ENCODE data around the gene ATP6V1C2. TPM values are rescaled to one million over a fixed set of nuclear protein-coding genes. Genes with fewer than 3 reads are reported as not detected.

Gene ATP6V1C2
- total RNA-seq, 1 experiment from 2014 or later, result not detected

GRCh38 chr2:10781746-10782145, 60.3 kb downstream of the ATP6V1C2 start:
- no TSS peak for BruUV-seq (replicated peaks)
- Histone ChIP-seq H2AFZ (no peak overlapping the region), H3K27me3 (ENCODE audit: insufficient read depth, low read depth) (no peaks in the 10 kb centered on the region), H3K27ac (no peak overlapping the region), H3K36me3 (ENCODE audit: low read depth) (peaks cover 33% of the 10 kb centered on the region), H3K79me2 (ENCODE audit: low read depth) (no peaks in the 10 kb centered on the region), H3K4me1 (replicated peaks; ENCODE audit: insufficient read depth) (no peaks in the 10 kb centered on the region), H3K4me2 (no peak overlapping the region), H3F3A (ENCODE audit: insufficient read depth, low read depth) (peaks cover 12% of the 10 kb centered on the region; the same call in 1 of the 2 replicates), H3K4me3 (no peak overlapping the region), H3K9me3 (ENCODE audit: insufficient read depth, low read depth) (no peaks in the 10 kb centered on the region), H4K20me1 (ENCODE audit: insufficient read depth) (peaks cover 7% of the 10 kb centered on the region; the same call in 1 of the 2 replicates), H3K9me2 (ENCODE audit: insufficient read depth) (no peaks in the 10 kb centered on the region)
- TF ChIP-seq EZH2 (IDR thresholded peaks at IDR 0.05; ENCODE audit: low read depth), result no peak
- no peak for TF ChIP-seq CTCF (conservative IDR thresholded peaks at IDR 0.05)
- intact Hi-C loops (cut with micrococcal nuclease; ENCODE audit: unreplicated experiment), result no loop called here
- CTCF ChIA-PET, result interaction anchor here (0.5 kb wide), 1 partner anchor 88 kb away, joined by 5 read pairs; no protein-coding TSS in a partner anchor
- POLR2A ChIA-PET (ENCODE audit: unreplicated experiment), result no interaction called here
- DNase-seq, result no peak

GRCh38 chr2:10783421-10783820, 62.0 kb downstream of the ATP6V1C2 start:
- intact Hi-C loops (cut with micrococcal nuclease; ENCODE audit: unreplicated experiment), result no loop called here
- Histone ChIP-seq H4K20me1 (ENCODE audit: insufficient read depth) (peaks cover 7% of the 10 kb centered on the region; the same call in 1 of the 2 replicates), H3K9me2 (ENCODE audit: insufficient read depth) (no peaks in the 10 kb centered on the region), H3K27me3 (ENCODE audit: insufficient read depth, low read depth) (no peaks in the 10 kb centered on the region), H3K9me3 (ENCODE audit: insufficient read depth, low read depth) (no peaks in the 10 kb centered on the region), H3K4me3 (no peak overlapping the region), H3K79me2 (ENCODE audit: low read depth) (no peaks in the 10 kb centered on the region), H3K4me2 (no peak overlapping the region), H3K27ac (no peak overlapping the region), H3K36me3 (ENCODE audit: low read depth) (peaks cover 45% of the 10 kb centered on the region), H3K4me1 (replicated peaks; ENCODE audit: insufficient read depth) (no peaks in the 10 kb centered on the region), H3F3A (ENCODE audit: insufficient read depth, low read depth) (peaks cover 12% of the 10 kb centered on the region; the same call in 1 of the 2 replicates), H2AFZ (no peak overlapping the region)
- ChIA-PET CTCF (no interaction called here), POLR2A (ENCODE audit: unreplicated experiment) (interaction anchor here (0.6 kb wide), 1 partner anchor 43 kb away, joined by 7 read pairs; no protein-coding TSS in a partner anchor)
- DNase-seq, result peak in 1 of 2 experiments; percentile 43
- TF ChIP-seq CTCF (conservative IDR thresholded peaks at IDR 0.05), result no peak
- TF ChIP-seq EZH2 (IDR thresholded peaks at IDR 0.05; ENCODE audit: low read depth), result no peak
- no TSS peak for BruUV-seq (replicated peaks)

GRCh38 chr2:10784719-10785118, 63.3 kb downstream of the ATP6V1C2 start:
- no TSS peak for BruUV-seq (replicated peaks)
- H3K27ac ChIP-seq, result no peak overlapping the region
- H3K4me2 ChIP-seq, result no peak overlapping the region
- H3F3A ChIP-seq (ENCODE audit: insufficient read depth, low read depth), result peaks cover 12% of the 10 kb centered on the region; the same call in 1 of the 2 replicates
- TF ChIP-seq CTCF (conservative IDR thresholded peaks at IDR 0.05), result no peak
- TF ChIP-seq EZH2 (IDR thresholded peaks at IDR 0.05; ENCODE audit: low read depth), result no peak
- H3K9me3 ChIP-seq (ENCODE audit: insufficient read depth, low read depth), result no peaks in the 10 kb centered on the region
- no peak overlapping the region for H3K4me3 ChIP-seq
- ChIA-PET CTCF (no interaction called here), POLR2A (ENCODE audit: unreplicated experiment) (no interaction called here)
- no peak overlapping the region for H2AFZ ChIP-seq
- no peaks in the 10 kb centered on the region for H3K79me2 ChIP-seq (ENCODE audit: low read depth)
- H3K36me3 ChIP-seq (ENCODE audit: low read depth), result peaks cover 55% of the 10 kb centered on the region
- no peaks in the 10 kb centered on the region for H3K4me1 ChIP-seq (replicated peaks; ENCODE audit: insufficient read depth)
- H3K27me3 ChIP-seq (ENCODE audit: insufficient read depth, low read depth), result no peaks in the 10 kb centered on the region
- no peak for DNase-seq
- H3K9me2 ChIP-seq (ENCODE audit: insufficient read depth), result no peaks in the 10 kb centered on the region
- intact Hi-C loops (cut with micrococcal nuclease; ENCODE audit: unreplicated experiment), result no loop called here
- peaks cover 12% of the 10 kb centered on the region; the same call in 1 of the 2 replicates for H4K20me1 ChIP-seq (ENCODE audit: insufficient read depth)

Data from PC-9 (cell line).